Activated CD4-positive, alpha-beta memory T cell treated with anti-CD3 and anti-CD28 coated beads for 36 hours (primary cell): Measurements from ENCODE around the gene SMIM20. TPM values are rescaled to one million over a fixed set of nuclear protein-coding genes. Genes with fewer than 3 reads are reported as not detected.
"Not testable (repeated sequence)": the region's sequence is repeated elsewhere in the genome, so short reads cannot be mapped to it uniquely, and the experiment has no call there.

Source experiments
- CTCF ChIA-PET: fragments of 350-600 bp; sonication (Branson Sonifier 250); formaldehyde crosslinking; loops from one replicate; lab custom pipeline; 2021; ENCODE audit warnings: antibody characterized with exemption, inconsistent platforms; lab: Charles Lee
- POLR2A ChIA-PET: fragments of 350-600 bp; sonication (Branson Sonifier 250); formaldehyde crosslinking; loops from one replicate; lab custom pipeline; 2021; ENCODE audit warnings: antibody characterized with exemption; lab: Charles Lee
- DNase-seq: peaks from one replicate; pipeline ENCODE4 v3.0.0-alpha.2; 2020
- H3K27ac Mint-ChIP-seq: one replicate; pipeline ENCODE4 v1.8.0; 2021; ENCODE audit warnings: mixed read lengths
- H3K27me3 Mint-ChIP-seq: one replicate; pipeline ENCODE4 v1.8.0; 2021; ENCODE audit warnings: mixed read lengths
- H3K36me3 Mint-ChIP-seq: one replicate; pipeline ENCODE4 v1.8.0; 2021; ENCODE audit warnings: mixed read lengths
- H3K4me1 Mint-ChIP-seq: one replicate; pipeline ENCODE4 v1.8.0; 2021; ENCODE audit warnings: low read depth, mixed read lengths
- H3K4me3 Mint-ChIP-seq: one replicate; pipeline ENCODE4 v1.8.0; 2021; ENCODE audit warnings: mild to moderate bottlenecking, mixed read lengths
- H3K9me3 Mint-ChIP-seq: one replicate; pipeline ENCODE4 v1.8.0; 2021; ENCODE audit warnings: mixed read lengths
- intact Hi-C: fragments of 100-400 bp; cut with micrococcal nuclease; formaldehyde crosslinking; loops from one replicate; pipeline ENCODE4 v1.15.1; 2023
- total RNA-seq, 2 experiments: library from RNA; stranded (reverse); gene quantifications; one replicate each; pipeline ENCODE4 v1.2.3, GENCODE V29; 2021

The SMIM20 gene
- total RNA-seq, 2 experiments from 2014 or later: 26.0 to 28.0 TPM

DNA sequence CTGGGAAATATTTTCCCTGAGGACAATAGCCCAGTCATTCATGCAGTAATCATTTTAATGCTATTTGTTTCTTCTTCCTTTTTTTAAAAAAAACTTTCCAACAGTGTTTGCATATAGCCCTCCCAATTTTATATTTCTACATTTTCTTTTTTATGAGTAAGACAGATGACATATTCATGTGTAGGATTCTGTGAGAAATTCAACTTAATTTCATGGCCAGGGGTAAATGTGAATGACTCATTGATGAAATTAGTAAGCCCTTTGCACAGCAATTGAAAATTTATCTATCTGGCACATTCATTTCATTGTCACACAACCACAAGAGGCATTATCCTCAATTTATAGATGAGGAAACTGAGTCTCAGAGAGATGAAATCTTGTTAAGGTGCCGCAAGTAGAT, 13.7 kb upstream of the SMIM20 start:
- ChIA-PET CTCF (no interaction called here), POLR2A (interaction anchor here (0.7 kb wide), 1 partner anchor 31 kb away, joined by 3 read pairs; no protein-coding TSS in a partner anchor)
- no peak for DNase-seq
- H3K27ac Mint-ChIP-seq: no peak overlapping the region
- peaks cover 3% of the 10 kb centered on the region for H3K36me3 Mint-ChIP-seq
- intact Hi-C loops: no loop called here
- no peaks in the 10 kb centered on the region for H3K9me3 Mint-ChIP-seq
- no peaks in the 10 kb centered on the region for H3K27me3 Mint-ChIP-seq
- H3K4me3 Mint-ChIP-seq: no peak overlapping the region
- peaks cover 12% of the 10 kb centered on the region for H3K4me1 Mint-ChIP-seq

GRCh38 chr4:25901030-25901430, 13.0 kb upstream of the SMIM20 start:
- Mint-ChIP-seq H3K4me3 (no peak overlapping the region), H3K4me1 (peaks cover 12% of the 10 kb centered on the region), H3K27me3 (no peaks in the 10 kb centered on the region), H3K27ac (no peak overlapping the region), H3K9me3 (no peaks in the 10 kb centered on the region), H3K36me3 (peaks cover 3% of the 10 kb centered on the region)
- ChIA-PET POLR2A (interaction anchor here (0.7 kb wide), 1 partner anchor 31 kb away, joined by 3 read pairs; no protein-coding TSS in a partner anchor), CTCF (no interaction called here)
- intact Hi-C loops: no loop called here
- DNase-seq: no peak

DNA sequence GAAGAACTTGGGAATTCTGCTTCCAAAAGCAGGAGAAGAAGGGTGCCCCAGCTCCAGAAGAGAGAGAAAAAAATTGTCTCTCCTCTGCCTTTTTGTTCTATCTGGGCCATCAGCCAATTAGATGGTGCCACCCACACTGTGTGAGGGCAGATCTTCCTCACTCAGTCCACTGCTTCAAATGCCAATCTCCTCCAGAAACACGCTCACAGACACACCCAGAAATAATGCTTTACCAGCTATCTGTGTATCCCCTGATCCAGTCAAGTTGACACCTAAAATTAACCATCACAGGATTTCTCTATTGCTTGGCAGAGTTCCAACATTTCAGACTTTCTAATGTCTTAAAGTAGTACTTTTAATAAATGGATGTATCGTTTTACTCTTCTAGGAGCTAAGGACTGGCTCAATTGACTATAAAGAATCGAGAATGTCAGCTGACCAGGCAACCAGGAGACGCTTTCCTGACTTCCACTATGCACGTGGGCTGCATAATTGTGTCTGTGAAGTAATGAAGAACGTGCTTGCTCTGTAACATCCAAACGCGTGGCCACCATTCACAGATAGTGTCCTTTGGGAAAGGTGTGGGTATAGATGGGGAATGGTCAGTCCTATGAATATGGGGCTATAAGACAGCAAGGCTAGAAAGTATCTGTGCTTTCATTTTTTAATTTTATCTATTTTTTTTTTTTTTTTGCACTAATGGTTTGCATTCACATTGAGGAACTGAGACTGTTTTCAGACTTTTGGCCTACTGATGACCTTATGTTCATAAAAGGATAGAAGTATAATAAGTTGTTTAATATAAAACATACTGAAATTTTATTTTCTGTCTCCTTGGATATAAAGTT, 9.9 kb upstream of the SMIM20 start:
- no peaks in the 10 kb centered on the region for H3K9me3 Mint-ChIP-seq
- H3K4me3 Mint-ChIP-seq: no peak overlapping the region
- H3K36me3 Mint-ChIP-seq: peaks cover 3% of the 10 kb centered on the region
- H3K27ac Mint-ChIP-seq: no peak overlapping the region
- POLR2A ChIA-PET: no interaction called here
- peaks cover 15% of the 10 kb centered on the region for H3K4me1 Mint-ChIP-seq
- H3K27me3 Mint-ChIP-seq: no peaks in the 10 kb centered on the region
- CTCF ChIA-PET: no interaction called here
- intact Hi-C loops: no loop called here
- no peak for DNase-seq

- no peak for DNase-seq
- Mint-ChIP-seq H3K36me3 (peaks cover 3% of the 10 kb centered on the region), H3K27ac (no peak overlapping the region), H3K4me3 (no peak overlapping the region), H3K4me1 (peaks cover 14% of the 10 kb centered on the region), H3K9me3 (no peaks in the 10 kb centered on the region), H3K27me3 (no peaks in the 10 kb centered on the region)
- intact Hi-C loops: no loop called here
- ChIA-PET POLR2A (no interaction called here), CTCF (no interaction called here)
Measured at GRCh38 chr4:25904748-25905082, 9.3 kb upstream of the SMIM20 start.

GRCh38 chr4:25905371-25905770, 8.6 kb upstream of the SMIM20 start:
- intact Hi-C loops: no loop called here
- Mint-ChIP-seq H3K4me1 (peaks cover 7% of the 10 kb centered on the region), H3K27ac (no peak overlapping the region), H3K9me3 (no peaks in the 10 kb centered on the region), H3K4me3 (no peak overlapping the region), H3K36me3 (peaks cover 3% of the 10 kb centered on the region), H3K27me3 (no peaks in the 10 kb centered on the region)
- ChIA-PET CTCF (no interaction called here), POLR2A (no interaction called here)
- DNase-seq: no peak

- H3K4me1 Mint-ChIP-seq, POLR2A ChIA-PET, CTCF ChIA-PET, H3K27me3 Mint-ChIP-seq, H3K4me3 Mint-ChIP-seq, intact Hi-C loops, H3K36me3 Mint-ChIP-seq, DNase-seq, H3K27ac Mint-ChIP-seq, H3K9me3 Mint-ChIP-seq: not testable (repeated sequence)
Measured at GRCh38 chr4:25906113-25906512, 7.9 kb upstream of the SMIM20 start.

DNA sequence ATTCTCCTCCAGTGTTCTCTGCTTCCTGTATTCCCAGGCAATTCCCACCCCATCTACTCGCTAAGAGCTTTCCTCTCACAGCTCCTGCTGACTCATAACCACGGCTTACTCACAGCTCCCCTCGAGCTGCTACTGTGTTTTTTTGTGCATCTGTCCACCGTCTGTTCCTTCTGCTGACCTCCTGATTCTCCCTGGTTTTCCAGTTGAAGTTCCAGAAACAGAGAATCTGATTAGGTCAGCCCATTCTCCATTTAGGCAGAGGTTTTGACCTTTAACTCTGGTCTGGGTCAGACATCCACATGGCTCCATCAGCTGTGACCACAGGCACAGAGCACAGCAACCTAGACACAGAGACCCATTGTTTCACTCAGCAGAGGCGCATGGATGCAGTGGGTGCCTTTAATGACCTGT, 5.5 kb upstream of the SMIM20 start:
- intact Hi-C loops: no loop called here
- DNase-seq: no peak
- no peaks in the 10 kb centered on the region for H3K9me3 Mint-ChIP-seq
- POLR2A ChIA-PET: no interaction called here
- H3K36me3 Mint-ChIP-seq: peaks cover 3% of the 10 kb centered on the region
- H3K4me1 Mint-ChIP-seq: peaks cover 6% of the 10 kb centered on the region
- H3K27ac Mint-ChIP-seq: no peak overlapping the region
- no peaks in the 10 kb centered on the region for H3K27me3 Mint-ChIP-seq
- CTCF ChIA-PET: no interaction called here
- H3K4me3 Mint-ChIP-seq: no peak overlapping the region

DNA sequence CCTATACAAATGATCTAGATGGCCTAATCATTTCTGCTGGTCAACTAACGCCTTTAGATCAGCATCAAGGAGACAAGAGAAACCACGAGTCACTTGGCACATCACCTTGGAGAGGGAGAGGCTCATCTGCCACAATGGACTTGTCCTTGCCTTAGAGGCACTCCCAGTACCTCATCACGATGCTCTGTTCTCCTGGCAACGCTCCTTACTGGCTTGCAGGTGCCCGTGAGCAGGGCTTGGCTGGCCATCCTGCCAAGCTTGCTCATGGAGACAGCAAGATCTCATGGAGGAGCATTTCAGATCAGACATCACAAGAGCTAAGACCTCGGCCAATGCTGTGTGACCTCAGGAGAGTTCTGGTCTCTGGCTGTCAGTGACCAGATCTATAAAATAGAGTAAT, 2.7 kb upstream of the SMIM20 start:
- no peaks in the 10 kb centered on the region for H3K27me3 Mint-ChIP-seq
- no peaks in the 10 kb centered on the region for H3K36me3 Mint-ChIP-seq
- intact Hi-C loops: loop anchor here (5.0 to 10.0 kb wide), 3 partner anchors 411 to 671 kb away; partner anchors contain the start of genes RBPJ, TBC1D19 and ZCCHC4
- H3K4me1 Mint-ChIP-seq: peaks cover 16% of the 10 kb centered on the region
- no peak overlapping the region for H3K27ac Mint-ChIP-seq
- ChIA-PET CTCF (interaction anchor here (1.1 to 1.2 kb wide), 2 partner anchors 472 to 1137 kb away, joined by 3 read pairs; no protein-coding TSS in a partner anchor), POLR2A (interaction anchor here (1.1 kb wide), 1 partner anchor 12 kb away, joined by 3 read pairs; no protein-coding TSS in a partner anchor)
- H3K9me3 Mint-ChIP-seq: no peaks in the 10 kb centered on the region
- no peak for DNase-seq
- H3K4me3 Mint-ChIP-seq: no peak overlapping the region

DNA sequence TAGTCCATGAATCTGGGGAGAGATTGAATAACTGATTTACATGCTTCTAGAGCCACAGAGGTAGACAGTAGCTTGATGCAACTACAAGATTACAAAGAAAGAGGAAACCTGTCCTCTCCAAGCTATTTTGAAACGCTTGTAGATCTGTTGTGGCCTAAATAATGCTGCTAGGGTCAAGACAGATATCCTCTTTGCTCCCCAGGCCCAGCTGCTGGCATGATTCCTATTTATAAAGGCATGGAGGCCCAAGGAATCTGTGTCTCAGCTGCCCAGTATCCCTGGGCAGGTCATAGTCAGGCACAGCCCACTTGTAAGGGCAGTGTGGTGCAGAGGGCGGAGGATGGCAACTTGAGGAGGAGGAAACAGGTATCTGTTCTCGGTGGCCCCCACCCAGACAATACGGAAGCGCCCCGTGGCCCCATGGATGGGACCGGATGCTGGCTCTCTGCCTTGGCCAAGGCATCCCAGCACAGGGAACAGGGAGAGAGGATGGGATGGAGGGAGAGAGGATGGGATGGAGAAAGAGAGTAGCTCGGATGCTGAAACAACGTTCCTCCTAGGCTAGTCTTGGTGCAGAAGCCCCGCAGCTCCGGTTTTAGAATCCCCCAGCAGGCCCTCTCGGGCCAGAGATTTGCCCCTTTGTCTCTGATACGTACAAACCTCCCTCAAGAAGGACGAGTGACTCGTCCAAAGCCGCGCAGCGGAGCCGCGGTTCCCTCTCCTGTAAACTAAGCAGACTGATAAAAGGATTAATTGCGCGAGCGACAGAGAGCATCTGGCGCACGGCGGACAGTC, 767 bp upstream of the SMIM20 start:
- POLR2A ChIA-PET: interaction anchor here (1.1 to 1.6 kb wide), 4 partner anchors 26 to 536 kb away, joined by 3 to 5 read pairs (median 4); partner anchors contain the start of gene ANAPC4
- Mint-ChIP-seq H3K36me3 (no peaks in the 10 kb centered on the region), H3K27me3 (no peaks in the 10 kb centered on the region), H3K4me1 (peaks cover 20% of the 10 kb centered on the region), H3K27ac (peak overlapping the region; percentile 77), H3K9me3 (no peaks in the 10 kb centered on the region), H3K4me3 (peak overlapping the region; percentile 87)
- intact Hi-C loops: loop anchor here (5.0 to 10.0 kb wide), 3 partner anchors 409 to 669 kb away; partner anchors contain the start of genes RBPJ, TBC1D19 and ZCCHC4
- peak; percentile 49 for DNase-seq
- CTCF ChIA-PET: interaction anchor here (1.4 to 3.1 kb wide), 2 partner anchors 8 to 75 kb away, joined by 4 to 12 read pairs; no protein-coding TSS in a partner anchor

DNA sequence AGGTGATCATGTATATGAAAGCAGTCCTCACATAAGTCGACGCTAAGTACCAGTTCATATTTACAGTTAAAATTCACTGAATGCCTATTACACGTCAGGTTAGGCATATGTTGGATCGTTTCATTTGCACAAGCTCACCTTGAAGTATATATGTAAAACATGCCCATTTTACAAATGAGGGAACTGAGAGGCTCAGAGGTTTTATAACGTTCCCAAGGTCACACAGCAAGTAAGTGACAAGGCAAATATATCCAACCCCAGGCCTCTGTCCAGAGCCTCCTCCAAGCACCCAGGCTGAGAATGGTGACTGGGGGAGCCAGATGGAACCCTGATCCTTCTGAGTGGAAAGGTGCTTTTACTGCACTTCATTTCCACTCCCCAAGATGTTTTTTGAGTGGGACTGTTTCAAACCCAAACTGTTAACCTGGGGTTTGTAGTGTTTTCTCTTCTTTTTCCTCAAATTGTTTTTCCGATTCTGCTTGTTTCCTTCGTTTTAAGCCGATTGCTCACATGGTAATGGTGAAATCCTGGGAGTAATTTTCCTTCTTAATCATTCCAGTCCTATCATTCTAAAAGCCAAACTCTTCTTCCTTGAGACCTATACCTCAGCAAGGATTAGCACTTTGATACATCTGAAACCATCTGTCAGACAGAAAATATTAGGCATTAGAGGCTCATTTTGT, 791 bp downstream of the SMIM20 start:
- Mint-ChIP-seq H3K4me1 (peaks cover 17% of the 10 kb centered on the region), H3K4me3 (peak overlapping the region; percentile 87), H3K27ac (peak overlapping the region; percentile 94), H3K27me3 (no peaks in the 10 kb centered on the region), H3K36me3 (no peaks in the 10 kb centered on the region), H3K9me3 (no peaks in the 10 kb centered on the region)
- ChIA-PET POLR2A (interaction anchor here (0.6 to 1.6 kb wide), 8 partner anchors 9 to 200 kb away, joined by 3 to 8 read pairs (median 4); no protein-coding TSS in a partner anchor), CTCF (interaction anchor here (0.6 to 3.1 kb wide), 4 partner anchors 11 to 353 kb away, joined by 3 to 12 read pairs (median 4); no protein-coding TSS in a partner anchor)
- intact Hi-C loops: loop anchor here (1.0 to 10.0 kb wide), 8 partner anchors 23 to 945 kb away; partner anchors contain the start of genes ANAPC4, RBPJ, STIM2 and TBC1D19
- DNase-seq: no peak

DNA sequence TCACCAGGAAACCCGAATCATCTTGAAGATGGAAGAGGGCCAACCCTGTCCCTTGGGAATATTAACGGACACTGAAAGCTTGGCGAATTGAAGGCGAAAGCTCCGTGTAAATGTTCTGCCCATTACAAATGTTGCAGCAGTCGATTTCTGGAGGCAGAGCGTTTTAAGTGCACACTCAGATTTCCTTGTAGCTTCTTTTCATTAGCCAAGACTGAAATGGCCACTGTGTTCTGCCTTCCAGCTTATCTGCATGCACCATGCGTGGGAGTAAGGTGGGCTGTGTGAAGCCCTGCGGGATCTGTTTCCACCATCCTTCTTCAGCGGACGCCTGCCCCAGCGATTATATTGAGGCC, 1.3 kb downstream of the SMIM20 start:
- intact Hi-C loops: loop anchor here (10.0 kb wide), 1 partner anchor 601 kb away; the partner anchor contains the start of gene ZCCHC4
- Mint-ChIP-seq H3K27ac (peak overlapping the region; percentile 94), H3K4me1 (peaks cover 17% of the 10 kb centered on the region), H3K4me3 (peak overlapping the region; percentile 87), H3K9me3 (no peaks in the 10 kb centered on the region), H3K36me3 (no peaks in the 10 kb centered on the region), H3K27me3 (no peaks in the 10 kb centered on the region)
- CTCF ChIA-PET: interaction anchor here (0.6 to 3.1 kb wide), 4 partner anchors 11 to 354 kb away, joined by 3 to 12 read pairs (median 4); no protein-coding TSS in a partner anchor
- POLR2A ChIA-PET: no interaction called here
- DNase-seq: no peak
